ENCODE data around the gene ACKR3. TPM values are rescaled to one million over a fixed set of nuclear protein-coding genes. Genes with fewer than 3 reads are reported as not detected.

The ACKR3 gene
- 0.58 and 0.64 TPM in 2 replicates for total RNA-seq

DNA sequence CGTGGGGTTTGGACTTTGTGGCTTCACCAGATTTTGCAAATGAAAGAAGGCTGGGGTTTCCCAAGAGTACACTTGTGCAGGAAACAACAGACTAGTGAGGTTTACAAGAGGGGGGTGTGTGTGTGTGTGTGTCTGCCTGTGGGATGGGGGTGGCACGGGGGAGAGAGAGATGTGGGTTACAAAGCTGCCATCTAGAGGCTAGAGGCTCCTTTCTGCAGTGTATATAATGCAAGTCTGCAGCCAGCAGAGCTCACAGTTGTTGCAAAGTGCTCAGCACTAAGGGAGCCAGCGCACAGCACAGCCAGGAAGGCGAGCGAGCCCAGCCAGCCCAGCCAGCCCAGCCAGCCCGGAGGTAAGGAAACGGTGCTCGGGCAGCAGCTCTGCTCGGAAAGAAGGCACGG, at the start of gene ACKR3:
Gene ACKR3 (plus strand): TSS at position 253 of the 401 bp plus-strand sequence. CDS start 10,641 bp downstream, outside the sequence.
- intact Hi-C loops (cut with micrococcal nuclease), result loop anchor here (1.0 to 5.0 kb wide), 5 partner anchors 25 to 503 kb away; no protein-coding TSS in a partner anchor
- H3K27me3 Mint-ChIP-seq, result peaks cover 11% of the 10 kb centered on the region
- H3K4me3 Mint-ChIP-seq, result peak within 1 kb of the TSS; percentile 81
- no peaks in the 10 kb centered on the region for H3K9me3 Mint-ChIP-seq
- H3K27ac Mint-ChIP-seq, result no peak within 1 kb of the TSS
- H3K4me1 Mint-ChIP-seq, result peaks cover 17% of the 10 kb centered on the region
- peak; percentile 92 for DNase-seq
- no peaks in the 10 kb centered on the region for H3K36me3 Mint-ChIP-seq (ENCODE audit: low read depth)

DNA sequence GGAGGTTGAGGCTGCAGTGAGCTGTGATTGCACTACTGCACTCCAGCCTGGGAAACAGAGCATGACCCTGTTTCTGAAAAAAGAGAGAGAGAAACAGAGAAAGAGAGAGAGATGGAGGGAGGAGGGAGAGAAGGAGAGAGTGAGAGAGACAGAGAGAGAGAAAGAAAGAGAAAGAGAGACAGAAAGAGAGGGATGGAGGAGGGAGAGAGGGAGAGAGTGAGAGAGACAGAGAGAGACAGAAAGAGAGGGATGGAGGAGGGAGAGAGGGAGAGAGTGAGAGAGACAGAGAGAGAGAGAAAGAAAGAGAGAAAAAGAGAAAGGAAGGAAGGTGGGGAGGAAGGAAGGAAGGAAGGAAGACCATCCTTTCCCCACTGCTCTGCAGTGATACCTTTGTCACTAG, 48.1 kb upstream of the ACKR3 start:
- intact Hi-C loops (cut with micrococcal nuclease), result no loop called here
- DNase-seq, result no peak
- no peak overlapping the region for H3K4me3 Mint-ChIP-seq
- peaks cover 49% of the 10 kb centered on the region for H3K27me3 Mint-ChIP-seq
- H3K4me1 Mint-ChIP-seq, result no peaks in the 10 kb centered on the region
- H3K36me3 Mint-ChIP-seq (ENCODE audit: low read depth), result no peaks in the 10 kb centered on the region
- H3K27ac Mint-ChIP-seq, result no peak overlapping the region
- H3K9me3 Mint-ChIP-seq, result no peaks in the 10 kb centered on the region

DNA sequence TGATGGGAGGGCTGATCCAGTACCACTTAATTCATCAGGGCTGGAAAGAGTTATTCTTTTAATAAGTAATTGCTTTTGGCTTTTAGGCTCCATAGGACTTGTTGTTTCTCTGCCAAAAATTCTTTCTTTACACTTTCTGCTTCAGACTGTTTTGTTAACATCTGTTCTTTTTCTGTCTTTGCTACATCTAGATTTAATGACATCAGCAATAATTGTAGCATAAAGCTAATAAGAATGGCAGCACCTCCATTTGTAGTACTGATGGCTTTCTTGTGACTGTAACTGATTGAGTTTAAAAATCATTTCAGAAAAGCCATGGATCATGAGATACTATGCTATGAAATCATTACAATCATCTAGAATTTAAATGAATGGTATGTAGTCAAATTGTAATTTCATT, 46.4 kb upstream of the ACKR3 start:
- peaks cover 41% of the 10 kb centered on the region for H3K27me3 Mint-ChIP-seq
- H3K27ac Mint-ChIP-seq, result no peak overlapping the region
- H3K9me3 Mint-ChIP-seq, result no peaks in the 10 kb centered on the region
- DNase-seq, result no peak
- no peak overlapping the region for H3K4me3 Mint-ChIP-seq
- H3K4me1 Mint-ChIP-seq, result no peaks in the 10 kb centered on the region
- H3K36me3 Mint-ChIP-seq (ENCODE audit: low read depth), result no peaks in the 10 kb centered on the region
- intact Hi-C loops (cut with micrococcal nuclease), result no loop called here

DNA sequence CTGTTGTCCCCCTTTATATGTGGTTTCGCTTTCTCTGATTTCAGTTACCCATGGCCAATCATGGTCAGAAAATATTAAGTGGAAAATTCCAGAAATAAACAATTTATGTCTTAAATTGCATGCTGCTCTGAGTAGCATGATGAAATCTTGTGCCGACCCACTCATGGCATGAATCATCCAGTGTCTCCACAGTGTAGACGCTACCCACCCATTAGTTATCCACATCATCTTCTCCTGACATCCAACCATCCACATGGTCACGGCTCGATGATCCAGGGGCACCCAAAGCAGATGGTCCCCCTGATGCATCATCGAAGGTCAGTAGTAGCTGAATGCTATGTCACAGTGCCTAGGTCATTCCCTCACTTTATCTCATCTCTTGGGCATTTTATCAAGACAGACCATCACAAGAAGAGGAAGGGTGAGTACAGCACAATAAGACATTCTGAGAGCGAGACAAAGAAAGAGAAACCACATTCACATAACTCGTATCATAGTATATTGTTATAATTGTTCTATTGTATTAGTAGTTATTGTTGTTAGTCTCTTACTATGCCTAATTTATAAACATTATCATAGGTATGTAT, 44.1 kb upstream of the ACKR3 start:
- no peak for DNase-seq
- H3K36me3 Mint-ChIP-seq (ENCODE audit: low read depth), result no peaks in the 10 kb centered on the region
- no peaks in the 10 kb centered on the region for H3K9me3 Mint-ChIP-seq
- H3K27ac Mint-ChIP-seq, result no peak overlapping the region
- no peaks in the 10 kb centered on the region for H3K4me1 Mint-ChIP-seq
- H3K4me3 Mint-ChIP-seq, result no peak overlapping the region
- H3K27me3 Mint-ChIP-seq, result peaks cover 32% of the 10 kb centered on the region
- intact Hi-C loops (cut with micrococcal nuclease), result no loop called here

DNA sequence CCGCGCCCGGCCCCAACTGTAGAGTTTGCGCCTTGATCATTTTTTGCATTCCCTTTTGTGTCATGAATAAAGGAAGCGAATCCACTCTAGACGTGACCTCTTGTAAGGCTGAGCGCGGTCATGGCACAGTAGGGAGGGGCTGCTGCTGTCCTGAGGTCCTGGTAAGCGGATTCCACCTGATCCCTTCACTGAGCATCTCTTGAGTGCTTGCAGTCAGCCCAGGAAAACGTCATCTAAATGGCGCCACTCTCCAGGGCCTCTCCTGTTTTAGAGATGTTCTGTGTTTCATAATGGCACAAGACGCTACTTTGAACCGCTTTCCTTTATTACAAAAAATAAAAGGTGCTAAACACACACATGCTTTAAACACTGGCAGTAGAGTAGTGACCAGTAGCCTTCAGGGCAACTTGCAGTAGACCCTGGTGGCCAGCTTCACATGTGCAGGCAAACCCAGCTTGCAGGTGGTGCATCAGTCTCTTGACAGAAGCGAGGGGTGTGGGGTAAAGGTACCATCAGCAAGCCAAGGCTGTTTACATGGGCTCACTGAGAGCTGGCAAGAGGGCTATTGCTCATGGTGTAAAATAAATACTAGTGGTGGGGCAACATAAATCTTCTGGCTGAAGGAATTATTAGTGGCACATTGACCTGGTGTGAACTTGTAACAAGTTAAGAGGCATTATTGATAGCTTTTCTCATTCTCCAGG, 43.0 kb upstream of the ACKR3 start:
- Mint-ChIP-seq H3K27ac (no peak overlapping the region), H3K4me3 (no peak overlapping the region), H3K36me3 (ENCODE audit: low read depth) (no peaks in the 10 kb centered on the region), H3K27me3 (peaks cover 25% of the 10 kb centered on the region), H3K9me3 (no peaks in the 10 kb centered on the region), H3K4me1 (no peaks in the 10 kb centered on the region)
- no peak for DNase-seq
- intact Hi-C loops (cut with micrococcal nuclease), result no loop called here

DNA sequence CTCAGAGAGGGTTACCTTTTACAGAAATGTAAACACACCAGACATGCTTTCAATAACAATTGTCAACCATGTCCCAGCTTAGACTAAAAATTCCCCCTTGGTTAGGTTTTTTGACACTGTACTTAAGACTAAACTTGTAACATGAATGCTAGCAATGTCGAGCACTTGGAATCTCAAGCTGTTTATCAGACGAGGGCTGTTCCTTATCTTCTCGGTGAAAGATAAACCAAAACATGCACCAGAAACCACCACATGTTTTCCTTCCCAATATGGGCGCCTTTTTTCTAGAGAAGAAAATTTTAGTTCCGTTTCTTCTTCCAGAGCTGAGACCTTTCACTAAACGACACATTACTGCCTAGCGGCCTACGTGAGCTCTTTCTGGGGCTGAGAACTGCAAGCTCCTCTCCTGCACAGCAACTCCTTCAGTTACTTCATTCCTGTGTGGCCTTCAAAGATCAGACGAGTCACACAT, 42.4 kb upstream of the ACKR3 start:
- Mint-ChIP-seq H3K4me3 (no peak overlapping the region), H3K27me3 (peaks cover 22% of the 10 kb centered on the region)

DNA sequence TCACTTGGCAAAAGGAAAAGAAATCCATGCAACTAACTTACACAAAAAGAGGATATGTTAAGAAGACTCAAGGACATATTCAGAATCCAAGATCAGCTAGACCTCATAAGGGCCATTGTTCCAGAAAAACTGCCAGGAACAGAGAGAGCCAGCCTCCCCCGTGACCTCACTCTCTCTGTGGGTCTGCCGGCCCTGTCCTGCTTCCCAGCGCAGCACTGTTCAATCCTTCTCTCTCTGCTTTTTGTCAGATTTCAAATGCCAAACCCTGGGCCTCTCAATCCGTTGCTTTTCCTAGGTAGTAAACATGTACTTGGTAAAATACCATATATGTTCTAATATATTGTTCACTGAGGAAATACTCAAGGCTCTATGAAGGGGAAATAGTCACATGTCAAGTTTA, 40.0 kb upstream of the ACKR3 start:
- DNase-seq, result no peak
- H3K36me3 Mint-ChIP-seq (ENCODE audit: low read depth), result no peaks in the 10 kb centered on the region
- H3K9me3 Mint-ChIP-seq, result no peaks in the 10 kb centered on the region
- H3K4me3 Mint-ChIP-seq, result no peak overlapping the region
- H3K4me1 Mint-ChIP-seq, result peaks cover 2% of the 10 kb centered on the region
- intact Hi-C loops (cut with micrococcal nuclease), result no loop called here
- H3K27me3 Mint-ChIP-seq, result peaks cover 9% of the 10 kb centered on the region
- H3K27ac Mint-ChIP-seq, result no peak overlapping the region

More for the DNA sequence above, 42.4 kb upstream of the ACKR3 start:
- H3K36me3 Mint-ChIP-seq (ENCODE audit: low read depth), result no peaks in the 10 kb centered on the region
- DNase-seq, result no peak
- intact Hi-C loops (cut with micrococcal nuclease), result no loop called here
- H3K27ac Mint-ChIP-seq, result no peak overlapping the region
- H3K4me1 Mint-ChIP-seq, result peaks cover 2% of the 10 kb centered on the region
- H3K9me3 Mint-ChIP-seq, result no peaks in the 10 kb centered on the region

DNA sequence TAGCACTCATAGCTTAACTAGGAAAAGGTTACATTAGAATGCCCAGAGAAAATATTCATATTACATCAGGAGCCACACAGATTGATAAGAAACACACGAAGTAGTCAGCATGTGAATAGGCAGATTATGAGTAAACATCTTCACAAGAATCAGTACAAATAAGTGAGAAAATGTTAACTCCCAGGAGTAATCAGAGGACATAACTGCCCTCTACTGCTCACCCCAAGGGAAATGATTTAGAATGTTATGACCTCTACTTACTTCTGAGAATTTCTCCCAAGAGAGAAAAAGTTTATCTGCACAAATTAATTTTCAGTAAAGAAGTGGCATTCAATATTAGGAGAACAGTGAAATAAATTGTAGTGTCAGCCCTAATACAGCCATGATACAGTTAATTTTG, 39.1 kb upstream of the ACKR3 start:
- intact Hi-C loops (cut with micrococcal nuclease), result no loop called here
- no peaks in the 10 kb centered on the region for H3K36me3 Mint-ChIP-seq (ENCODE audit: low read depth)
- H3K27me3 Mint-ChIP-seq, result peaks cover 2% of the 10 kb centered on the region
- DNase-seq, result no peak
- H3K4me3 Mint-ChIP-seq, result no peak overlapping the region
- no peak overlapping the region for H3K27ac Mint-ChIP-seq
- H3K9me3 Mint-ChIP-seq, result no peaks in the 10 kb centered on the region
- H3K4me1 Mint-ChIP-seq, result peaks cover 2% of the 10 kb centered on the region

DNA sequence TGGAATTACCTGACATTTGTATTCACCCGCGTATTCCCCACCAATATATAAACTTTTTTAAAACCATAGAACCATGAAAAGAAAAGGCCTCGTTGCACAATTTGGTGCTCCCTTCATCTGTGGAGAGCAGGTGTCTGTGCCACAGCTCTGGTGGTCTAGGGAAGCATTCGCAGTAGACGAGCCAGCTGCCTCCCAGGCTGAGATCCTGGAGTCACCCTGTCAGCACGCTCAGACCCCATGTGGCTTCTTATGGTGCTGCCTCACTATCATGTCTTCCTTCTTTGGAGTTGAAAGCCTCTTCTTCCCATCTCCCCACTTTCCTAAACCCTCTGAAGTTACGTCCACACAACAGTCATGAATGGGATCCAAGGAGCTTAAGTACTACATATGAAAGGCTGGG, 38.4 kb upstream of the ACKR3 start:
- no peaks in the 10 kb centered on the region for H3K9me3 Mint-ChIP-seq
- intact Hi-C loops (cut with micrococcal nuclease), result no loop called here
- no peaks in the 10 kb centered on the region for H3K27me3 Mint-ChIP-seq
- H3K4me3 Mint-ChIP-seq, result no peak overlapping the region
- no peak overlapping the region for H3K27ac Mint-ChIP-seq
- H3K36me3 Mint-ChIP-seq (ENCODE audit: low read depth), result no peaks in the 10 kb centered on the region
- DNase-seq, result no peak
- H3K4me1 Mint-ChIP-seq, result peaks cover 6% of the 10 kb centered on the region

DNA sequence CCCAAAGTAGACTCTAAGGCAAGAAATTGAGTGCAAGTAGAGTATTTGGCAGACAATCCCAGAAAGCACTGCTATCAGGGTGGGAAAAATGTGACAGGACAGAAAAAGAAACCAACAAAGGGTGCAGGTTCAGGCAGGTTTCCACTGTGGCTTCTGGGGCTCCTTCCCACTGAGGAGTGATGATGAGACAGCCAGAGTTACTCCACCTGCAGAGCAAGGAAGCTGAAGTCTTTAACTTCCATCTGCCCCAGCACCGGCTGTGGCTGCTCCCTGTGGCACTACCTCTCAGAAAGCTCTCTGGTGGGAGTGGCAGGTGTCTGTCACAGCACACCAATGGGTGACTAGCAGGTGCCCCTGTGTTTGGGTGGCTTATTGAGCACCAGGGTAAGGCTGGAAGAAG, 37.6 kb upstream of the ACKR3 start:
- Mint-ChIP-seq H3K4me3 (no peak overlapping the region), H3K27ac (no peak overlapping the region), H3K27me3 (no peaks in the 10 kb centered on the region), H3K9me3 (no peaks in the 10 kb centered on the region), H3K4me1 (peaks cover 14% of the 10 kb centered on the region), H3K36me3 (ENCODE audit: low read depth) (no peaks in the 10 kb centered on the region)
- no peak for DNase-seq
- intact Hi-C loops (cut with micrococcal nuclease), result no loop called here

DNA sequence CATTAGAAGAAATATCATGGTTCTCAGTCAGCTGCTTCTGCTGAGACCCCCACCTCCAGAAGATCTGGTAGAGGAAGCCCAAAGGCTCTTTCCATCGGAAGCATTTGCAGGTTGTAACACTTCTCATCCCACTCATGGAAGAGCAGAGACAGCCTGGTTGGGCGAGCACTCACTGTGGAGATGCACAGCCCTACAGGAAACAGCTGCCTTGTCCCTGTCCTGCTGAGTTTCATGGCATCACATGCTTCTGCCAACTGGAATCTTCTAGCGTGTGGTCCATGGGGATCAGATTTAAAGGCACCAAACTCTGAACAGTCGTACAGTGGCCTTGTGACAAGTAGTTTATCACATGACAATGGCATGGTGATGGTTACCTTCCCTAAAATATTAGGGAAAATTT, 36.3 kb upstream of the ACKR3 start:
- Mint-ChIP-seq H3K4me3 (no peak overlapping the region), H3K9me3 (no peaks in the 10 kb centered on the region), H3K36me3 (ENCODE audit: low read depth) (no peaks in the 10 kb centered on the region), H3K27me3 (no peaks in the 10 kb centered on the region), H3K27ac (no peak overlapping the region), H3K4me1 (peaks cover 22% of the 10 kb centered on the region)
- DNase-seq, result no peak
- intact Hi-C loops (cut with micrococcal nuclease), result no loop called here

DNA sequence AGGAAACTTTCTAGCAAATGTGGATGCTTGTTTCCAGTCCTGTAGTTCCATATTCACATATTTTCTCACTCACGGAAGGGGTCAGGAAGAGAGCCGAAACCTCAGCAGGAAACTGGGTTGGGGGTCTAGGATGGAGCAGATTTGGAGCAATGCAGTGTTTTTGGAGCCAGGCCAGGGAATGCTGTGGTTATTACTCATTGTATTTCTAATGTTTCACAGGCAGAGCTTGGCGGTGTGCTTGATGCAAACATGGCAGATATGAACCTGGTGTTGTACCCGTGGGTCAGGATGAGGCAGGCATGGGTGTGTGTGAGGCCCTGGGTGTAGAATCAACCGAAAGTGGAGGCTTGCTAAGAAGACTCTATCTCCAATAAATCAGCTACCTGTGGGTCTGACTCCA, 34.6 kb upstream of the ACKR3 start:
- H3K27me3 Mint-ChIP-seq, result no peaks in the 10 kb centered on the region
- no peak overlapping the region for H3K27ac Mint-ChIP-seq
- H3K4me1 Mint-ChIP-seq, result peaks cover 33% of the 10 kb centered on the region
- no peaks in the 10 kb centered on the region for H3K9me3 Mint-ChIP-seq
- intact Hi-C loops (cut with micrococcal nuclease), result no loop called here
- no peak overlapping the region for H3K4me3 Mint-ChIP-seq
- no peak for DNase-seq
- H3K36me3 Mint-ChIP-seq (ENCODE audit: low read depth), result peaks cover 3% of the 10 kb centered on the region

DNA sequence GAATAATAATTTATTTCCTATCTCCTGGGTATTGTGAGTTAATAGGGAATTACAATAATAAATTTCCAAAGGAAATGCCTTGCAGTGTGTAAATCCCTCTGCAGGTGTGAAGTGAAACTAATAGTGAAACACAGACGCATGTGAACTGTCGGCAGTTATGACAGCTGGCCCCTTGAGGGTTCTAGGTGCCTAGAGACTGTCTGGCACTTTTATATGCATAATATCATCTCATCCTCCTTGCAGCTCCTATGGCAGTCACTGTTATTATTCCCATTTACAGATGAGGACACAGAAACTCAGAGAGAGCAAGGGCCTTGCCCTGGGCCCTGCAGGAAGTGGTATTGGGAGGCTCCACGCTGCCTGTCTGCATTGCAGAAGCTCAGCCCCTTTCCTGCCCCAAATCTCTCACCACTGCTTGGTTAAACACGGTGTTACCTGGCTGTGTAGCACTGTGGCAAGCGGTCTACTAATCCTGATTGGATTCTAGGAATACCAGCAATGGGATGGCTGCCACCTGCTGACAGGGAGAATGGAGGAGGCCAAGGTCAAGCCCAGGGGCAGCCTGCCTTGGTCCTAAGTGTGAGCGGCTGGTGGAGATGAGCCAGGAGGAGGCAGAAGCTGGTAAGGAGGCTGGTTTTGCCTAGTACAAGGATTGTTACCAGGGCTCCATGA, 32.8 kb upstream of the ACKR3 start:
- Mint-ChIP-seq H3K4me1 (peaks cover 49% of the 10 kb centered on the region), H3K36me3 (ENCODE audit: low read depth) (peaks cover 15% of the 10 kb centered on the region), H3K4me3 (peak overlapping the region; percentile 92), H3K27ac (peak overlapping the region; percentile 89), H3K9me3 (peaks cover 3% of the 10 kb centered on the region), H3K27me3 (no peaks in the 10 kb centered on the region)
- DNase-seq, result peak; percentile 87
- intact Hi-C loops (cut with micrococcal nuclease), result loop anchor here (2.0 kb wide), 1 partner anchor 32 kb away; the partner anchor contains the start of gene ACKR3

DNA sequence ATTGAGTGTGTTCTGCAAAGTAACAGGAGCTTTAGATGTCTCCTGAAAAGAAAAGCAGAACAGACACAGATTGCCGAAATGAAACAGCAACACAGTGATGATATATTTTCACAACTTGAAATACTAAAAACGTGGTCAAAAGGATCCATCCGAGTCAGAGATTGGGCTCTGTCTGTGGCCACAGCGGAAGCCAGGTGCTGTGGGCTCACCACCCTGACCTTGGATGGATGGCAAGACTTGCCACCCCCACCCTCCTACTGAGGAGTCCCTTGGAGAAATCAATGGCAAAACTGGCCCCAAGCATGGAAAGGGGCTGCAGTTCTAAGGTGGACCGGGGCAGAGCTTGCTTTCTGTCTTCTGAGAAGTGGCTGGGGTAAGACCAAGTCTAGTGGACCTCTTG, 31.4 kb upstream of the ACKR3 start:
- intact Hi-C loops (cut with micrococcal nuclease), result loop anchor here (1.0 to 2.0 kb wide), 2 partner anchors 8 to 15 kb away; no protein-coding TSS in a partner anchor
- H3K36me3 Mint-ChIP-seq (ENCODE audit: low read depth), result peaks cover 23% of the 10 kb centered on the region
- peaks cover 3% of the 10 kb centered on the region for H3K9me3 Mint-ChIP-seq
- H3K27ac Mint-ChIP-seq, result peak overlapping the region; percentile 89
- H3K27me3 Mint-ChIP-seq, result no peaks in the 10 kb centered on the region
- peak overlapping the region; percentile 92 for H3K4me3 Mint-ChIP-seq
- DNase-seq, result peak; percentile 68
- H3K4me1 Mint-ChIP-seq, result peaks cover 57% of the 10 kb centered on the region

All from activated CD4-positive, alpha-beta T cell treated with anti-CD3 and anti-CD28 coated beads, Interleukin-2, amount 10 ng/mL, durations not matched to agents 24 days and 14 days (primary cell).